Smooth muscle cell of the brain vasculature (primary cell): ENCODE results near the gene ABCA4.
A peak's percentile ranks its signal among the peaks of the same experiment; 100 is the strongest.

Experiments
- DNase-seq: peaks from one replicate; pipeline ENCODE4 v3.0.0-alpha.2; 2012; ENCODE audit warnings: low read depth, low spot score

ABCA4 gene

GRCh38 chr1:94029130-94029993, 91.6 kb downstream of the ABCA4 start:
- no peak for DNase-seq

- no peak for DNase-seq
Observed at GRCh38 chr1:94027721-94028515, 93.0 kb downstream of the ABCA4 start.

- no peak for DNase-seq
Observed at GRCh38 chr1:94026619-94027380, 94.1 kb downstream of the ABCA4 start.

- no peak for DNase-seq
Observed at GRCh38 chr1:94025383-94026340, 95.3 kb downstream of the ABCA4 start.

- DNase-seq: no peak
Observed at GRCh38 chr1:94024104-94024792, 96.7 kb downstream of the ABCA4 start.

- DNase-seq: peak; percentile 75
Observed at GRCh38 chr1:94022471-94023189, 98.3 kb downstream of the ABCA4 start.

GRCh38 chr1:94020764-94021579, 100.0 kb downstream of the ABCA4 start:
- DNase-seq: no peak

GRCh38 chr1:94019327-94019726, 101.6 kb downstream of the ABCA4 start:
- no peak for DNase-seq

- no peak for DNase-seq
Observed at GRCh38 chr1:94017155-94017829, 103.7 kb downstream of the ABCA4 start.

- no peak for DNase-seq
Observed at GRCh38 chr1:94015489-94015817, 105.5 kb downstream of the ABCA4 start.

GRCh38 chr1:94014635-94015488, 106.1 kb downstream of the ABCA4 start:
- DNase-seq: no peak

- no peak for DNase-seq
Observed at GRCh38 chr1:94014087-94014486, 106.9 kb downstream of the ABCA4 start.

GRCh38 chr1:94013367-94013878, 107.5 kb downstream of the ABCA4 start:
- no peak for DNase-seq

GRCh38 chr1:94012708-94013366, 108.1 kb downstream of the ABCA4 start:
- DNase-seq: no peak

- DNase-seq: no peak
Observed at GRCh38 chr1:94011709-94012595, 109.0 kb downstream of the ABCA4 start.

- DNase-seq: no peak
Observed at GRCh38 chr1:94011129-94011528, 109.8 kb downstream of the ABCA4 start.
